Measurements from ENCODE around the gene HSD17B7. TPM values are rescaled to one million over a fixed set of nuclear protein-coding genes. Genes with fewer than 3 reads are reported as not detected.

Gene HSD17B7
- total RNA-seq, 3 donors from 2014 or later (not counting 1 experiment from before 2014, with no cell fraction given): 21.0 to 26.0 (median 23.5) TPM

DNA sequence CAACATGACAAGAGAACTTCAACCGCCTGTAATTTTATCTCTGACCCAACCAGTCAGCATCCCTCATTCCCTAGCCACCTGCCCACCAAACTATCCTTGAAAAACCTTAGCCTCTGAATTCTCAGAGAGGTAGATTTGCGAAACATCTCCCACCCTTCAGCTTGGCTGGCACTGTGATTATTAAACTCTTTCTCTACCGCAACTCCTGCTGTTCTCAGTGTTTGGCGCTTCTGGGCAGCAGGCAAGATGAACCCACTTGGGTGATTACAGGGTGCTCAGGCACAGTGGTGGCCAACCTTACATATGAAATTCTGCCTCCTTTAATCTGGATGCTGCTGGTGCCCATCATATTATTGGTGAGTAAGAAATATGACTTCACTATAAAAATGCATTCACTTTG, 48.4 kb downstream of the HSD17B7 start:
- 84% methylated on average over 4 of the region's 4 CpGs for WGBS (ENCODE audit: insufficient coverage)
- Histone ChIP-seq H3K4me3 (ENCODE audit: low read length) (no peak overlapping the region), H3K4me1 (ENCODE audit: control insufficient read depth, insufficient read depth, low read length) (no peaks in the 10 kb centered on the region), H3K36me3 (ENCODE audit: control insufficient read depth, insufficient read depth, low read length) (no peaks in the 10 kb centered on the region), H3K9me3 (ENCODE audit: control insufficient read depth, insufficient read depth, low read length) (peaks cover 9% of the 10 kb centered on the region), H3K27ac (ENCODE audit: low read length) (no peak overlapping the region), H3K27me3 (ENCODE audit: control insufficient read depth, insufficient read depth, low read length) (peaks cover 2% of the 10 kb centered on the region)
- DNase-seq: no peak
- H3K4me1 Mint-ChIP-seq: peaks cover 12 to 13% of the 10 kb centered on the region in 2 donors
- peaks cover 14% of the 10 kb centered on the region for H3K36me3 Mint-ChIP-seq
- no peak overlapping the region for H3K4me3 Mint-ChIP-seq
- intact Hi-C loops (cut with micrococcal nuclease): no loop called here
- TF ChIP-seq, protein P1, sequence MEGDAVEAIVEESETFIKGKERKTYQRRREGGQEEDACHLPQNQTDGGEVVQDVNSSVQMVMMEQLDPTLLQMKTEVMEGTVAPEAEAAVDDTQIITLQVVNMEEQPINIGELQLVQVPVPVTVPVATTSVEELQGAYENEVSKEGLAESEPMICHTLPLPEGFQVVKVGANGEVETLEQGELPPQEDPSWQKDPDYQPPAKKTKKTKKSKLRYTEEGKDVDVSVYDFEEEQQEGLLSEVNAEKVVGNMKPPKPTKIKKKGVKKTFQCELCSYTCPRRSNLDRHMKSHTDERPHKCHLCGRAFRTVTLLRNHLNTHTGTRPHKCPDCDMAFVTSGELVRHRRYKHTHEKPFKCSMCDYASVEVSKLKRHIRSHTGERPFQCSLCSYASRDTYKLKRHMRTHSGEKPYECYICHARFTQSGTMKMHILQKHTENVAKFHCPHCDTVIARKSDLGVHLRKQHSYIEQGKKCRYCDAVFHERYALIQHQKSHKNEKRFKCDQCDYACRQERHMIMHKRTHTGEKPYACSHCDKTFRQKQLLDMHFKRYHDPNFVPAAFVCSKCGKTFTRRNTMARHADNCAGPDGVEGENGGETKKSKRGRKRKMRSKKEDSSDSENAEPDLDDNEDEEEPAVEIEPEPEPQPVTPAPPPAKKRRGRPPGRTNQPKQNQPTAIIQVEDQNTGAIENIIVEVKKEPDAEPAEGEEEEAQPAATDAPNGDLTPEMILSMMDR (IDR thresholded peaks at IDR 0.05): no peak
- no peak overlapping the region for H3K27ac Mint-ChIP-seq
- peaks cover 9% of the 10 kb centered on the region in 2 donors for H3K9me3 Mint-ChIP-seq
- ATAC-seq: no peak
- H3K27me3 Mint-ChIP-seq (ENCODE audit: low read depth in 2 of 2): peaks cover 10 to 19% of the 10 kb centered on the region in 2 donors

GRCh38 chr1:162840250-162840839, 49.8 kb downstream of the HSD17B7 start:
- Mint-ChIP-seq H3K4me3 (no peak overlapping the region), H3K36me3 (peaks cover 14% of the 10 kb centered on the region), H3K9me3 (peaks cover 9% of the 10 kb centered on the region in 2 donors), H3K27me3 (ENCODE audit: low read depth in 2 of 2) (peaks cover 10 to 19% of the 10 kb centered on the region in 2 donors), H3K27ac (no peak overlapping the region), H3K4me1 (peaks cover 4% of the 10 kb centered on the region in 2 donors)
- no peaks in the 10 kb centered on the region for H3K4me1 ChIP-seq (ENCODE audit: control insufficient read depth, insufficient read depth, low read length)
- H3K4me3 ChIP-seq (ENCODE audit: low read length): no peak overlapping the region
- TF ChIP-seq, protein P1 (IDR thresholded peaks at IDR 0.05): no peak
- H3K27me3 ChIP-seq (ENCODE audit: control insufficient read depth, insufficient read depth, low read length): peaks cover 2% of the 10 kb centered on the region
- H3K36me3 ChIP-seq (ENCODE audit: control insufficient read depth, insufficient read depth, low read length): no peaks in the 10 kb centered on the region
- H3K27ac ChIP-seq (ENCODE audit: low read length): no peak overlapping the region
- DNase-seq: no peak
- peaks cover 9% of the 10 kb centered on the region for H3K9me3 ChIP-seq (ENCODE audit: control insufficient read depth, insufficient read depth, low read length)
- intact Hi-C loops (cut with micrococcal nuclease): no loop called here
- ATAC-seq: no peak

DNA sequence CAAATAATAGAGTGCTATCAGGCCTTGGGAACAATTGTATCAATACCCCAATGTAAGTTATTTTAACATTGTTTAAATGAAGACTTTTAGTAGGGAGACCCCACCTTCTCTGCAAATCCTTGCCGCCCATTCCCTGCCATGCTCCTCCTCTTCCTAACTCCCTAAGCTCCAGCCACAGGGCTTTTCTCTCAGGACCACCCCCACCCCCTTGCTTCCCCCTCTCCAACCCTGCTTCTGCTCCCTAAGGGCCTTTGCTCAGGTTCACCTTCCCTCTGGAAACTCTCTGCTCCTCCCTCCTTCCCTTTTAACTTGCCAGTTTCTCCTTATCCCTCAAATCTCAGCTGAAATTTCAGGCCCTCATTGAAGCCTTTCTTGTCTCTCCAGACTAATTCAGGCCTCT, 53.7 kb downstream of the HSD17B7 start:
- Mint-ChIP-seq H3K4me1 (no peaks in the 10 kb centered on the region), H3K4me3 (no peak overlapping the region), H3K27ac (no peak overlapping the region), H3K9me3 (peaks cover 4% of the 10 kb centered on the region in 2 donors), H3K36me3 (peaks cover 6% of the 10 kb centered on the region), H3K27me3 (ENCODE audit: low read depth in 2 of 2) (peaks cover 10 to 14% of the 10 kb centered on the region in 2 donors)
- Histone ChIP-seq H3K27ac (ENCODE audit: low read length) (no peak overlapping the region), H3K4me1 (ENCODE audit: control insufficient read depth, insufficient read depth, low read length) (no peaks in the 10 kb centered on the region), H3K27me3 (ENCODE audit: control insufficient read depth, insufficient read depth, low read length) (peaks cover 8% of the 10 kb centered on the region), H3K4me3 (ENCODE audit: low read length) (no peak overlapping the region), H3K36me3 (ENCODE audit: control insufficient read depth, insufficient read depth, low read length) (no peaks in the 10 kb centered on the region), H3K9me3 (ENCODE audit: control insufficient read depth, insufficient read depth, low read length) (peaks cover 2% of the 10 kb centered on the region)
- ATAC-seq (no peak), DNase-seq (no peak)
- WGBS (ENCODE audit: insufficient coverage): 95% methylated on average over 1 of the region's 1 CpG
- TF ChIP-seq, protein P1 (IDR thresholded peaks at IDR 0.05): no peak
- intact Hi-C loops (cut with micrococcal nuclease): no loop called here
